Ishikawa (cell line): Measurements from ENCODE around the gene SST.

Source experiments
- CEBPB ChIP-seq: IDR thresholded peaks from 2 replicates; pipeline ENCODE4 v1.6.1; 2012
- CREB1 ChIP-seq: IDR thresholded peaks from 2 replicates; pipeline ENCODE4 v1.6.1; 2012; ENCODE audit warnings: low read depth
- EGR1 ChIP-seq: IDR thresholded peaks from 2 replicates; pipeline ENCODE4 v1.6.1; 2012
- EP300 ChIP-seq: IDR thresholded peaks from 2 replicates; pipeline ENCODE4 v1.6.1; 2012; ENCODE audit warnings: borderline replicate concordance
- NFIC ChIP-seq: IDR thresholded peaks from 2 replicates; pipeline ENCODE4 v1.6.1; 2012
- REST ChIP-seq: IDR thresholded peaks from 2 replicates; pipeline ENCODE4 v1.6.1; 2012; ENCODE audit warnings: low read depth, mild to moderate bottlenecking
- TAF1 ChIP-seq: IDR thresholded peaks from 2 replicates; pipeline ENCODE4 v1.6.1; 2012; ENCODE audit warnings: low read depth, mild to moderate bottlenecking
- TCF12 ChIP-seq: IDR thresholded peaks from 2 replicates; pipeline ENCODE4 v1.6.1; 2012; ENCODE audit warnings: low read depth
- TF ChIP-seq, protein P1 (sequence below): IDR thresholded peaks from 2 replicates; pipeline ENCODE4 v1.6.1; 2012

DNA sequence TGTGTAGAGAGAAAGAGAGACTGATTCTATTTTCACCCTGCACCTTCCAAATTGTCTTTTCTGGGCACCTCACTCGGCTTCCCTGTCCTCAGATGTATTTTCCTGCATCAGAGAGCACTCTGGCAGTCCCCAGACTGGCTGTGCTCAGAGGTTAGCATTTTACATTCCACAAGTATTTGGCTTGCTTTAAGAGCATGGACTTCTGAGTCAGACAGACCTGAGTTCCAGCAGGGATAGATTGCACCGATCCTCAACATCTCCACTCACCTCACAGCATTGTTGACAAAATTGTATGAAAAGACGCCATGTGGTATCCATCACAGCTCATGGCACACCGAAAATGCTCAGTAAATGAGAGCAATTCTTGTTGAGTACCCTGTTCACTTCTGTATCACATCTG is 45.6 kb downstream of the SST start:
- TF ChIP-seq REST (no peak), NFIC (no peak), TCF12 (no peak), TAF1 (no peak), EP300 (no peak), CEBPB (no peak), EGR1 (no peak), CREB1 (no peak)
- TF ChIP-seq, protein P1, sequence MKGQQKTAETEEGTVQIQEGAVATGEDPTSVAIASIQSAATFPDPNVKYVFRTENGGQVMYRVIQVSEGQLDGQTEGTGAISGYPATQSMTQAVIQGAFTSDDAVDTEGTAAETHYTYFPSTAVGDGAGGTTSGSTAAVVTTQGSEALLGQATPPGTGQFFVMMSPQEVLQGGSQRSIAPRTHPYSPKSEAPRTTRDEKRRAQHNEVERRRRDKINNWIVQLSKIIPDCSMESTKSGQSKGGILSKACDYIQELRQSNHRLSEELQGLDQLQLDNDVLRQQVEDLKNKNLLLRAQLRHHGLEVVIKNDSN: no peak
